Measurements from ENCODE around the gene SOX5. TPM values are rescaled to one million over a fixed set of nuclear protein-coding genes. Genes with fewer than 3 reads are reported as not detected.

Gene SOX5
- total RNA-seq, 2 experiments from 2014 or later = not detected

DNA sequence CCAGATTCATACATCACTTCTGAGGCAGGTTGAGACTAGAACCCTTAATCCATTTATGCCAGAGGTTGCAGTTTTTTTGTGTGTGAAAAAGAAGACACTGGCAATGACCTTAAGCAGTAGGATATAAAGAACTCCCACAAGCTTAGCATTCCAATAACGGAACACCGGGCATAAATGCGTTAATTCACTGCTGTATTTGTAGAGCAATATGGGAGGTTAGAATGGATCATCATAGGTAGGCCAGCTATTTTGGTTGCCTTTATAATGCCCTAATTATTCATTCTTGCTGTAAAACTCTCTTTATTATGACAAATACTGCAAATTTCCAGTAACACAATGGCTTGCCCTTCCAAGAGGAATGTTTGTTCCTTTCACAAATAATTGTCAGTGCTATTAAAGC is 322.7 kb downstream of the SOX5 start:
- POLR2A ChIA-PET = no interaction called here
- H3K36me3 Mint-ChIP-seq (ENCODE audit: low read depth) = no peaks in the 10 kb centered on the region

GRCh38 chr12:23621900-23622299 is 327.6 kb downstream of the SOX5 start:
- Mint-ChIP-seq H3K4me1 (no peaks in the 10 kb centered on the region), H3K27ac (no peak overlapping the region), H3K9me3 (peaks cover 2% of the 10 kb centered on the region), H3K27me3 (no peaks in the 10 kb centered on the region), H3K4me3 (no peak overlapping the region), H3K36me3 (ENCODE audit: low read depth) (no peaks in the 10 kb centered on the region)
- DNase-seq = no peak
- ChIA-PET CTCF (no interaction called here), POLR2A (no interaction called here)

More for the DNA sequence above, 322.7 kb downstream of the SOX5 start:
- H3K9me3 Mint-ChIP-seq = peaks cover 2% of the 10 kb centered on the region
- no peak overlapping the region for H3K4me3 Mint-ChIP-seq
- no peak overlapping the region for H3K27ac Mint-ChIP-seq
- DNase-seq = no peak
- H3K4me1 Mint-ChIP-seq = no peaks in the 10 kb centered on the region
- H3K27me3 Mint-ChIP-seq = no peaks in the 10 kb centered on the region
- CTCF ChIA-PET = no interaction called here

- CTCF ChIA-PET = no interaction called here
- no peaks in the 10 kb centered on the region for H3K36me3 Mint-ChIP-seq (ENCODE audit: low read depth)
- no peak overlapping the region for H3K4me3 Mint-ChIP-seq
These were observed 330.8 kb downstream of the SOX5 start for GRCh38 chr12:23618718-23619117.

GRCh38 chr12:23617749-23618148 is 331.7 kb downstream of the SOX5 start:
- Mint-ChIP-seq H3K4me1 (no peaks in the 10 kb centered on the region), H3K4me3 (no peak overlapping the region), H3K27ac (no peak overlapping the region), H3K27me3 (no peaks in the 10 kb centered on the region), H3K36me3 (ENCODE audit: low read depth) (no peaks in the 10 kb centered on the region), H3K9me3 (peaks cover 7% of the 10 kb centered on the region)
- DNase-seq = no peak
- CTCF ChIA-PET = no interaction called here
- POLR2A ChIA-PET = no interaction called here

More at GRCh38 chr12:23618718-23619117, 330.8 kb downstream of the SOX5 start:
- POLR2A ChIA-PET = no interaction called here
- Mint-ChIP-seq H3K27me3 (no peaks in the 10 kb centered on the region), H3K27ac (no peak overlapping the region), H3K4me1 (no peaks in the 10 kb centered on the region), H3K9me3 (peaks cover 7% of the 10 kb centered on the region)
- DNase-seq = no peak

- ChIA-PET CTCF (no interaction called here), POLR2A (no interaction called here)
- no peaks in the 10 kb centered on the region for H3K27me3 Mint-ChIP-seq
- no peaks in the 10 kb centered on the region for H3K36me3 Mint-ChIP-seq (ENCODE audit: low read depth)
- no peak for DNase-seq
- H3K4me1 Mint-ChIP-seq = no peaks in the 10 kb centered on the region
- no peak overlapping the region for H3K27ac Mint-ChIP-seq
- peaks cover 7% of the 10 kb centered on the region for H3K9me3 Mint-ChIP-seq
- no peak overlapping the region for H3K4me3 Mint-ChIP-seq
These were observed 335.2 kb downstream of the SOX5 start for GRCh38 chr12:23614280-23614679.

GRCh38 chr12:23611320-23611719 is 338.1 kb downstream of the SOX5 start:
- no peak overlapping the region for H3K27ac Mint-ChIP-seq
- POLR2A ChIA-PET = no interaction called here
- H3K4me3 Mint-ChIP-seq = no peak overlapping the region
- H3K36me3 Mint-ChIP-seq (ENCODE audit: low read depth) = no peaks in the 10 kb centered on the region
- no peak for DNase-seq
- CTCF ChIA-PET = no interaction called here
- peaks cover 4% of the 10 kb centered on the region for H3K9me3 Mint-ChIP-seq
- H3K4me1 Mint-ChIP-seq = no peaks in the 10 kb centered on the region
- H3K27me3 Mint-ChIP-seq = no peaks in the 10 kb centered on the region

DNA sequence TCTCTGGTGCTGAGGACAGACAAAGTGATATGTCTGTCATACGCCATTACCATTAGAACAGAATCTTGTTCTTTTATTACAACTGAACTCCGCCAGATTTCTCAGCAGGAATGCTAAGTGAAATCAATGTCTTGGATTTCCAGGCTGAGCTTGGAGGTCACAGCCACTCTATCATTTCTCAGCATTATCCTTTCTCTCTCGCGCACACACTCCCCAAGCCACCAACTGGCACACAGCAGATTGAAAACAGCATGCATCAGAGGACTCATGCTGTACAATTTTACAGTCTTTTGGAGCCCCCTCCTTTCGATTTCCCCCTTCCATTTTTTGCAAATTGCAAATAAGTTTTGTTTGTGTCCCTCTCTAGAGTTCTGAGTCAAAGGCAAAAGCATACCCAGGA is 348.6 kb downstream of the SOX5 start:
- no peaks in the 10 kb centered on the region for H3K27me3 Mint-ChIP-seq
- no peaks in the 10 kb centered on the region for H3K4me1 Mint-ChIP-seq
- H3K9me3 Mint-ChIP-seq = peaks cover 8% of the 10 kb centered on the region
- H3K36me3 Mint-ChIP-seq (ENCODE audit: low read depth) = no peaks in the 10 kb centered on the region
- DNase-seq = no peak
- no peak overlapping the region for H3K27ac Mint-ChIP-seq
- ChIA-PET POLR2A (no interaction called here), CTCF (no interaction called here)
- no peak overlapping the region for H3K4me3 Mint-ChIP-seq

- Mint-ChIP-seq H3K4me1 (no peaks in the 10 kb centered on the region), H3K4me3 (no peak overlapping the region), H3K27me3 (no peaks in the 10 kb centered on the region), H3K27ac (no peak overlapping the region), H3K9me3 (peaks cover 8% of the 10 kb centered on the region), H3K36me3 (ENCODE audit: low read depth) (no peaks in the 10 kb centered on the region)
- no peak for DNase-seq
- ChIA-PET CTCF (interaction anchor here (0.6 to 1.2 kb wide), 2 partner anchors 13 to 91 kb away, joined by 3 to 6 read pairs; no protein-coding TSS in a partner anchor), POLR2A (no interaction called here)
These were observed 352.9 kb downstream of the SOX5 start for GRCh38 chr12:23596568-23596967.

GRCh38 chr12:23587833-23588559 is 361.5 kb downstream of the SOX5 start:
- CTCF ChIA-PET = no interaction called here
- Mint-ChIP-seq H3K9me3 (peaks cover under 1% of the 10 kb centered on the region), H3K27ac (no peak overlapping the region), H3K4me1 (no peaks in the 10 kb centered on the region), H3K27me3 (no peaks in the 10 kb centered on the region), H3K4me3 (no peak overlapping the region), H3K36me3 (ENCODE audit: low read depth) (no peaks in the 10 kb centered on the region)
- POLR2A ChIA-PET = no interaction called here
- DNase-seq = no peak

DNA sequence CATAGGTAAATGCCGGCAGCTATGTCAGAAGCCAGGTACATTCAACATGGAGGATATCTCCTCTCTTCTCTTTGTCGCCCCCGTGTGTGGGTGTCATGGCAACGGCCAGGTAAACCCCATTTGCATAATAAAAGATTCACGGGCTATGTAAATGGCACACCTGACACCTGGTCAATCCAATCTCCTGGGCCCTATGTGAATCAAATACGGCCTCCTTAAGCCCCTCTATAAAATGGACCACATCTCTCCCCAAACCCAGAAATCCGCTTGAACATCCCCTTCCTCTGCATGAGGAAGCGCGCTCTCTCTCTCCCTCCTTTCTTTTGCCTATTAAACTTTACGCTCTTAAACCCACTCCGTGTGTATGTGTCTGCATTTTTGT is 363.7 kb downstream of the SOX5 start:
- Mint-ChIP-seq H3K27ac (no peak overlapping the region), H3K27me3 (no peaks in the 10 kb centered on the region), H3K9me3 (peaks cover 2% of the 10 kb centered on the region), H3K36me3 (ENCODE audit: low read depth) (no peaks in the 10 kb centered on the region), H3K4me3 (no peak overlapping the region), H3K4me1 (no peaks in the 10 kb centered on the region)
- ChIA-PET CTCF (no interaction called here), POLR2A (no interaction called here)
- no peak for DNase-seq

DNA sequence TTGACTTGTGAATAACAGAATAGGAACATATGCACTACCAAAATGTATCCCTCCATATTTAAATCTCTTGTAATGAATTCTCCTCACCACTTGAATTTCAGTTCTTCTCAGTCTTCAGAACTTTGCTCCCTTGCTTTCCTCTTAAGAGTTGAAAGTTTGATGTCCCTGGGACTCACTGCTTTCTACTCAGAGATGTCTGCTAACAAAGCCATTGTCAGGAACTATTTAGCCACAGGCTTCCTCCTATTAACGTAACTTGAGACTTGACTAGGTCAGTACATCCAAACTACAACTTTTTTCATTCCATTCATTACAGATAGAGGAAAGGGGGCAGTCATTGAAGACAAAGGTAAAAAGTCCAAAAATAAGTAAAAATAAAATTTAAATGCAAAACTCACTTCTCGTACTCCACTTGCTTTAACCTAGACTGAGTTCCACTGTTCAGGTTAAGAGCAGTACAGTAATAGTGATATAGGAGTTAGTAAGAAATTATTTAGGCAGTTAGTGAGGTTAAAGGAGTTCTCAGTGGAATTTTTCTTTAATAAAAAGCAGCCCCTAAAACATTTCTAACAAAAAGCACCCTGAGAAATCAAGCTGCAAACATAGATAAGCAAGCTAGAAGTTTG is 364.2 kb downstream of the SOX5 start:
- Mint-ChIP-seq H3K4me1 (no peaks in the 10 kb centered on the region), H3K4me3 (no peak overlapping the region), H3K27me3 (no peaks in the 10 kb centered on the region), H3K36me3 (ENCODE audit: low read depth) (no peaks in the 10 kb centered on the region), H3K9me3 (peaks cover 2% of the 10 kb centered on the region), H3K27ac (no peak overlapping the region)
- CTCF ChIA-PET = no interaction called here
- DNase-seq = no peak
- POLR2A ChIA-PET = no interaction called here

DNA sequence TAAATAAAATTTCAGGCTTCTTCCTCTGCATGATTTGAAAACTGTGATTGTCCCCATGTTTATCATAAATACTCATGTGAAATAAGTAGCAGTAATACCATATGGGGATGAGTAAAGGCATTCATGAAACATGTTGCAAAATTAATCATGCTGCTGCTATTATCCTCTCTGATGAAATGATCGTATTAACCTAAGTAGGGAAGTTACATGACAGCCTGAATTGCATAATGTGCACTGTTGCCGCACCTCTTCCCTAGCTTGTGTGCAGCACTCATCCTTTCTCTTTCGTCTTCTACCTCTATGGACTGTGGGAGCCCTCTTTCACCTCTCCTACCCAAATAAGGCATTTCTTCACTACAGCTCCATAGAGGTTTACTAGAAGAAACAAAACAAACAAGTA is 367.6 kb downstream of the SOX5 start:
- Mint-ChIP-seq H3K27me3 (no peaks in the 10 kb centered on the region), H3K36me3 (ENCODE audit: low read depth) (no peaks in the 10 kb centered on the region), H3K4me1 (no peaks in the 10 kb centered on the region), H3K4me3 (no peak overlapping the region), H3K9me3 (peaks cover 2% of the 10 kb centered on the region), H3K27ac (no peak overlapping the region)
- ChIA-PET CTCF (no interaction called here), POLR2A (no interaction called here)
- no peak for DNase-seq

DNA sequence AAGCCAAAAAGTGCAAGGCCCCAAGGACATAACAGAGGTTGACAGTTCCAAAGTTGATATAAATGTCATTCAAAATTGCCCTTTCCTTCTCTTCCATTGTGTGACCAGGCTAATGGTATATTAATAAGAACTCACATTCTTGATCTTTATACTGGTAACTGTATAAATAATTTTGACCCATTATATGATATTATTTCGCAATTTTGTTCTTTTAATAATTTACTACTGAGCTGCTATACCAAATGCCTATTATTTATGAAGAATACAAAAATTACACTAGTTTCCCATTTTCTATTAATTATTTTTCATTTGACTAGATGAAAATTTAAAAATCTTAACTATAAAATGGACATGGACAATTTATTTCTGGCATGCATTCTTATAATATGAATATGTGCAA is 370.2 kb downstream of the SOX5 start:
- ChIA-PET CTCF (no interaction called here), POLR2A (no interaction called here)
- Mint-ChIP-seq H3K27ac (no peak overlapping the region), H3K9me3 (peaks cover 2% of the 10 kb centered on the region), H3K4me3 (no peak overlapping the region), H3K36me3 (ENCODE audit: low read depth) (no peaks in the 10 kb centered on the region), H3K27me3 (no peaks in the 10 kb centered on the region), H3K4me1 (no peaks in the 10 kb centered on the region)
- no peak for DNase-seq

GRCh38 chr12:23576372-23576771 is 373.1 kb downstream of the SOX5 start:
- CTCF ChIA-PET = no interaction called here
- H3K4me3 Mint-ChIP-seq = no peak overlapping the region
- H3K9me3 Mint-ChIP-seq = no peaks in the 10 kb centered on the region
- no peaks in the 10 kb centered on the region for H3K27me3 Mint-ChIP-seq
- no peak overlapping the region for H3K27ac Mint-ChIP-seq
- no peaks in the 10 kb centered on the region for H3K4me1 Mint-ChIP-seq
- no peaks in the 10 kb centered on the region for H3K36me3 Mint-ChIP-seq (ENCODE audit: low read depth)
- no peak for DNase-seq
- POLR2A ChIA-PET = no interaction called here

Measured in activated CD4-positive, alpha-beta T cell treated with anti-CD3 and anti-CD28 coated beads, Interleukin-2, amount 10 ng/mL, durations not matched to agents 7 days and 5 days (primary cell).